NCI-H1930 (cell line): ENCODE results near the gene VPS54.
"Not testable (repeated sequence)": the region's sequence is repeated elsewhere in the genome, so short reads cannot be mapped to it uniquely, and the experiment has no call there.

Experiments
- DNase-seq, 2 experiments: peaks; one replicate each; lab custom pipeline; 2025; lab: John Stamatoyannopoulos, UW

VPS54 gene

DNA sequence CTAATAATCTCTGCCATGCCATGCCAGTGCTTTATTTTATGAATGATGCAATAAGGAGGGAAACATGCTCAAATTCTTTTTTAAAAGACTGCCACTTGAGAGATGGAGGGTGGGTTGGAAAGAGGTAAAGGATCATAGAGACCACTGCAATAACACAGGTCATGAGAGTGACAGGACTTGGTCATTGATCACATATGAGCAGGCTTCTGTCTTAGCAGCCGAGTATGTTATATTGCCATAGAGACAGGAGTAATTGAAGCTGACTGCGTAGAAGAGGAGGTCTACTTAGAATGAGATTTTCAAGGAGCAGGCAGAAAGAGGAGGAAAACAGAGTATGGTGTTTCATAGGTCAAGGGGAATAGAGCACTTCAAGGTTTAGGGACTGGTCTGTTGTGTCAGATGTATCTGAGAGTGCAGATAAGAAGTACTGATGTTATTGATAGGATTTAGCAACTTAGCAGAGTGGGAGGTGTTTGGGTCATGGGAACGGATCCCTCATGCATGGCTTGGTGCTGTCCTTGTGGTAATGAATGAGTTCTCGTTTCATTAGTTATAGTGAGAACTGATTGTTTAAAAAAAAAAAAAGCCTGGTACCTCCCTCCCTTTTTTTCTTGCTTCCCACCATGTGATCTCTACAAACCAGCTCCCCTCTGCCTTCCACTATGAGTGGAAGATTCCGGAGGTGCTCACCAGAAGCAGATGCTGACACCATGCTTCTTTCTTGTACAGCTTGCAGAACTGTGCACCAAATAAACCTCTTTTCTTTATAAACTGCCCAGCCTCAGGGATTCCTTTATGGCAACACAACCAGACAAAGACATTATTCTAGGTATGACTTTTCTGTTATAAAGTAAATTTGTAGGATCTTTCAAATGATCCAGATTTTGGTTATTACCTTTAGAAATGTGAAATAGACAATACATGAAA is 144.8 kb downstream of the VPS54 start:
- DNase-seq = no peak

DNA sequence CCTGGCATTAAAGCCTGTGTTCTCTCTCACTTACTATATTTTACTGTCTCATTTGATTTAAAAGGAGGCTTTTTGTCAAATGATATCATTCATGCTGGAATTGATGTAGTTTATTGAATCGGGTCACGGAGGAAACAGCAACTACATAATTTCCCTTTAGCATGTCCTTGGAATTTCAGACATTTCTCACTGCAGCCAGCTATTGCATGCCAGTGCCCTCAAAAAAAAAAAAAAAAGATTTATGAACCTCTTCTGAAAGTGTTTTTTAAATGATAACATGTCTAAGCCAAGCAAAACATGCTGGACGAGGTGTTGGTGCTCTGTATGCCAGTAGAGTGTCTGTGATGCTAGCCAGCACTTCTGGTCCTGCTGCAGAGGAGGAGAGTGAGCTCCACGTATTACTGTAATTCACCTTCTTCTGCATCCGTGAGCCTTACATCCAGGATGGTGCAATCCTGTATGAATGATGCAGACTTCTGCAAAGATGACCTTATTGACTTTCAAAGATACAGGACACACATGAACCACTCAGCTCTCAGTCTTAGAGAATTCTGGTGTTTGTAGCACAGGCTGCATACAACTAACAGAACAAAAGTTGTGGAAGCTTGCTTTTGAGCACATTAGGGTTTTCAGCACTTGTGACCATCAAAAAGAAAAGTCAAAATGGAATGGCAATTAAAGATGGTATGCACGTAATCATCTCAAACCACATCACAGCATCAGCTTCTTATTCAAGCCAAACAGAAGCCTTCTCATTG is 146.5 kb downstream of the VPS54 start:
- DNase-seq = no peak

GRCh38 chr2:63871864-63872263 is 147.4 kb downstream of the VPS54 start:
- no peak for DNase-seq

DNA sequence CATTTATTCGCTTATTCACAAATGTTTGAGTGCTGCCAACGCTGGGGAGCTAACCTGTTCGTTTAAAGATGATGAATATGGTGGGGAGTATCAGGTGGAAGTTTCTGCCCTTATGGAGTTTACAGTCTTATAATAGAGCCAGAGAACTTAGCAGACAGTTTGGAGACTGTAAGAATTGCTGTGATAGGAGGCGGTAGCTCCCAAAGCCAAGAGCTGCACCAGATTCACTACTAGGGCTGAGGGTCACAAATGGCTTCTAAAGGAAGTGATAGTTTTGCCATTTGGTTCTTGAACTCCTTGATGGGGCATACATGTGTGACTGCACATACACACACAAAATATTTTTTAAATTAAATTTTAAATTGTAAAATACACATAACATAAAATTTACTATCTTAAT is 148.5 kb downstream of the VPS54 start:
- no peak for DNase-seq

DNA sequence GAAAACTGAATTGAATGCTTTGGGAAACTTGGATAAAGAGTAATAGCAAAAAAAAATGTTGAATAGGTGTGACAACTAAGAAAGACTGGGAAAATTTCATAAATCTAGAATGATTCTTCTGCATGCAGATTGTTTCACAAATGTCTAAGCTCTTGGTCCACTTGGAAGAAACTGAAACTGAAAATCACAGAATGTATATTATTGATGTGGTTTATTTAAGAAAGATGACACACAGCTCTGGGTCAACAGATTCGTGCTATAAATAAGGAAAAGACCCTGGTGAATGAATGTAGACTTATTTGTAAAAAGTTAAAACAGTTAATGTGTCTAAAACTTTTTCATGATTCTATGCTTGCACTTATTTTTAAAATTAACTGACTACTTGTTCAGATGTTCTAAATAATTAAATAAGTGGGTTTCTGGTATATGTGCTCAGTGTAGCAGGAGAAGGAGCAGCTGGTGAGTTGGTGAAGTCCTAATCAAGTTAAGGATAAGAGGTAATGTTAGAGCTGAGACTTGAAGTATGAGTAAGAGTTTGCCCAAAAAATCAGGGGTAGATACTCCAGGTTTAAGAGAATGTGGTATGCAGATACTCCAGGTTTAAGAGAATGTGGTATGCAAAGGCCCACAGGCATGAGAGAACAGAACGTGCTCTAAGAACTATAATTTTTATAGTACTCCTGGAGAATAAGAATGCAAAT is 153.1 kb downstream of the VPS54 start:
- no peak for DNase-seq

DNA sequence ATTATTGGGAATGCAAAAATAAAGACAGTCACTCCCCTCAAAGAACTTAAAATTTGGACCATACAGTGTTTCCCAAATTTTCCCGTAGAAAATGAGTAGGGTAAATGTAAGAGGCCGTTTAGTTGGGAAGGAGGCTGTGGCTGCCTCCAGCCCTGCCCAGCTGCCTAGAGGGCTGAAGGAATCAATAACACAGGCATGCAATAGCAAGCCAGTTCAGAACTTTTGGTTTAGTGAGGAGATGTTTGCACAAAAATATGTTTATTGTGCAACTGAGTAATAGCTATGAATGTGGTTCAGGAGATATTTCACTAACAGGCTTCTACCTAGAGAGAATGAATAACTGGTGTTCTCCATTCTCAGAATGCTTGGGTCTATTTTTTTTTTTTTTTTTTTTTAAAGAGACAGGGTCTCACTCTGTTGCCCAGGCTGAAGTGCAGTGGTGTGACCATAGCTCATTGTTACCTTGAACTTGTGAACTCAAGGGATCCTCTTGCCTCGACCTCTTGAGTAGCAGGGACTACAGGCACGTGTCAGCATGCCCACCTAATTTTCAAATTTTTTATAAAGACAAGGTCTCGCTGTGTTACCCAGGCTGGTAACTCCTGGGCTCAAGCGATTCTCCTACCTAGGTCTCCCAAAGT is 153.9 kb downstream of the VPS54 start:
- no peak for DNase-seq

DNA sequence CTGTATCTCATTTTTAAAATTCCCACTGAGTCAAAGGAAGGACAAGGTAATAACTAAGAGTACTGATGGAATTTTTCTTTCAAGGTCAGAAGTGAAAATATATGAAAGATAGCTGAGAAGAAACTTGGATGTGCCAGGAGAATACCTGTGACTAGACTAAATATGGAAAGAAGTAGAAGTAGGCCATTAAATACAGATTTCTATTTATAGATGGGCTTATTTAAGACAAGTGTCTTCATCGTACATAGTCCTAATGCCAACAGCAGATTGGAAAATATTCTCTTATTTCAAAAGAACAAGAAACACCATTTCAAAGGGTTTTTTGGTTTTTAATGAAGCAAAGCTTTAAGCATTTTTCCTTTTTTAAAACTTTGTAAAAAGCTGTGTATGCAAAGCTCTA is 155.5 kb downstream of the VPS54 start:
- DNase-seq = no peak

- DNase-seq = no peak
Observed at GRCh38 chr2:63862806-63863205, 156.4 kb downstream of the VPS54 start.

DNA sequence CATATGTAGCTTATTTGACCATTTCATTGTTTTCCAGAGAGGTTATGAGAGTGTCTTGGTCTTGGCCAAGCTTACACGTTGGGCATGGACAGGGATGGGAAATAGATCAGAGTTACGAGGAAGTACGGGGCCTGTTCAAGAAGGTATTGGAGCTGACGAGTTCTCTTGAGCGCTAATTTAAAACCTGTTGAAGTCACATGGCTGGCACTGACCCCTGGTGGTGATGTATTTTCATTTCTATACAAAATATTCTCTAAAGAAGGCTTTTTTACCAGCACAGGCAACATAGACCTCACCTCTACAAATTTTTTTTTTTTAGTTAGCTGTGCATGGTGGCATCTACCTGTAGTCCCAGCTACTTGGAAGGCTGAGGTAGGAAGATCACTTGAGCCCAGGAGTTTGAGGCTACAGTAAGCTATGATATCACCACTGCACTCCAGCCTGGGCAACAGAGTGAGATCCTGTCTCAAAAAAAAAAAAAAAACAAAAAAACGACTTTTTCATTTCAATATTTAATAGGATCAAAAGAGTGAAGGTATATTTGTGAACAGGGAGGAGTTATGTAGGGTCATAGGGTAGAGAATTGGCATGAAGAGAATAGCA is 157.9 kb downstream of the VPS54 start:
- DNase-seq = no peak

- DNase-seq = no peak
Observed at GRCh38 chr2:63858291-63858690, 160.9 kb downstream of the VPS54 start.

- DNase-seq = no peak
Observed at GRCh38 chr2:63856303-63856603, 163.0 kb downstream of the VPS54 start.

DNA sequence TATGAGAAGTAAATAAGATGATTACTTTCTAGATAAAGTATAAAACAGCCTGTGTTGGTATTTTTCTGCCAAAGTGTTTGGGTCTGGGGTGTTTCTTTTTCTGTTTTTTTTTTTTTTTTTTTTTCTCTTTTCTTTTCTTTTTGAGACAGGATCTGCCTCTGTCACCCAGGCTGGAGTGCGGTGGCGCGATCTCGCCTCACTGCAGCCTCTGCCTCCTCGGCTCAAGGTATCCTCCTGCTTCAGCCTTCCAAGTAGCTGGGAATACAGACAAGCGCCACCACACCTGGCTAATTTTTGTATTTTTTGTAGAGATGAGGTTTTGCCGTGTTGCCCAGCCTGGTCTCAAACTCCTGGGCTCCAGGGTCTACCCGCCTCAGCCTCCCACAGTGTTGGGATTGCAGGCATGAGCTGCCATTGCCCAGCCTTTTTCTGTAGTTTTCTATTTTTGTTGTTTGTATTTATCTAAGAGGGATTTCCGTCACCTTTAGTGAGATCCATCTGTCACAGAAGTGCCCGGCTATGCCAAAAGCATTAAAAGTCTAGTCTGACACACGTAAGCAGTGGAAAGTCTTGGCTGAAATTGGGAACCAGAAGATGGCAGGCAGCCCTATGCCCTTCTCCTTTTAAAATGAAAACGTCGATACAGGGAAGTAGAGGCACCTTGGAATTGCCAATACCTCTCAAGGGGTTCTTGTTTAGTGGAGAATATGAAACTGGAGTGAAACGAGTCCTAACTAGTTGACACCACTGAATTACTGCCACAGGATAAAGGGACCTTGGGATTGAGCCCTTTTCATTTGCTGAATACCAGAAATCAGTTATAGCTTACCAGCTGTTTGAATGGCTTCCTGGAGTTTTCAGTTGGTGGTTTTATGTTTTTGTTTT is 163.6 kb downstream of the VPS54 start:
- no peak for DNase-seq

DNA sequence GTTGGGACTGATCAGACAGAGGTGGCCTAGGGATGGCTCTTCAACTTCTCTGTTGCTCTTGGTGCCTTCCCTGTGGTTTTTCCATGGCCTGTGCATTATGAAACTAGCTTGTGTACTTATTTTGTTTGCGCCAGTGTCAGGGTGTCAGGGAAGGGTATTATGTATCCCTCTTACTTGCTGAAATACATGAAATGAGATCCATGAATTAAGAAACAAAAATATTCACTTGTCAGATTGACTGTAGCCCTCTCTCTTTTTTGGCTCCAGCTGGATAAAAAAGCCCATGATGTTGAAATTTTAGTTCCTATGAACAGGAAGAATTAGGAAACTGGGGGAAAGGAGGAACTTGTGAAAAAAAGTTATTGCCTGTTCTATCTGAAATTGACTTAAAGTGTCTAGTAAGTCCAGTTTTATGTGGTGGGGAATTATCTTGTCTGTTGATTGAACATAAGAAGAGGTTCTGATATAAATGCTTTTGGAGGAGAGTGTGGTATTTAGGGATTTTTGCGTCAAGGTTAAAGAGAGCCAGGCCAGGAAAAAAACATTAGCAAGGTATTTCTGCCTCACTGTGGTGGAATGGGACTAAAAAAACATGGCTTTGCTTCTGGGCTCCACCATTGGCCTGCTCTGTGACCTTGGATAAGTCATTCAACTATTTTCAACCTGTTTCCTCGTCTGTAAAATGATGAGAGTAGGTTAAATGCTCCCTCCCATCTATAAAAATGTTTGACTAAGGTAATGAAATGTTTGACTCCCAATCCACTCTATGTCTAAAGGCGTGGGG is 165.5 kb downstream of the VPS54 start:
- no peak for DNase-seq

DNA sequence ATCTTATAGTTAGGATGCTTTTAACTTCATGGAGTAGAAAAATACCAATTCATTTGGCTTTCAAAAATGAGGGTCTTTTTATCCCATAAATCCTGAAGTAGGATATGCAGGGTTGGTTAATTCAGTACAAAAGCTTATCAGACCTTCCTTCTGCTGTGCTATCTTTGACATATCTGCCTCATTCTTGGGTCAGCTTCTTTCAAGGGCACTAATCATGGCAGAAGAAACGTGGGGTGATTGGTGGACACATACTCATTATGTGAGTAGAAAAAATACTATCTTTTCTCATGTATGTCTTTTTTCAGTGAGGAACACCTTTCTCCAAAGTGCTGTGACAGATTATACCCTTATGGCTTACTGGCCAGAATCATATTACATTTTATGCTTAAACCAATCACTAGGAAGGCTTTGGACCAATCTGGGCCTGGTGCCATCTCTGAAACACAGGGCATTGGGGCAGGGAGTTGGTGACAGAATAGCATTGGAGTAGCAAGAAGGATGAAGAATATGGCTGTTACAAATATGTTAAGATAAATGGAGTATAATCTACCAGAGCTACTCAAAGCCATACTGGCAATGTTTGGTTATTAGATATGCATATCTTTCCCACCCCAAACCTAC is 167.4 kb downstream of the VPS54 start:
- DNase-seq = no peak

GRCh38 chr2:63850649-63851048 is 168.6 kb downstream of the VPS54 start:
- no peak for DNase-seq

DNA sequence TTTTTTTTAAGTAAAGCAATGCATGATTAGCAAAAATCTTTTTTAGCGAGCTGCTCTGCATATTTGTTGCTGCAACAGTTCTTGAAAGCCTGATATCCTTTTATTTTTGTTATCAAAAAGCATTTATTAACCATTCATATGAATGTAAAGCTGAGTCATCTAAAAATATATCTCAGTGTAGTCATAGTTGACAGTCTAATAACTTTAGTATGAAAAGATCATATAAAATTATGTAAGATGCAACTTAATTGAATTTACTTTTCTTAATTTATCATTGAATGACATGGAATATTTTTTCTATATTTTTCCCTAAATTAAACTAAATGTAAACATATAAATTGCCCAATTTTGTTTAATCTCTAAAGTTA is 169.0 kb downstream of the VPS54 start:
- no peak for DNase-seq

- DNase-seq = no peak
Observed at GRCh38 chr2:63849381-63850203, 169.6 kb downstream of the VPS54 start.

DNA sequence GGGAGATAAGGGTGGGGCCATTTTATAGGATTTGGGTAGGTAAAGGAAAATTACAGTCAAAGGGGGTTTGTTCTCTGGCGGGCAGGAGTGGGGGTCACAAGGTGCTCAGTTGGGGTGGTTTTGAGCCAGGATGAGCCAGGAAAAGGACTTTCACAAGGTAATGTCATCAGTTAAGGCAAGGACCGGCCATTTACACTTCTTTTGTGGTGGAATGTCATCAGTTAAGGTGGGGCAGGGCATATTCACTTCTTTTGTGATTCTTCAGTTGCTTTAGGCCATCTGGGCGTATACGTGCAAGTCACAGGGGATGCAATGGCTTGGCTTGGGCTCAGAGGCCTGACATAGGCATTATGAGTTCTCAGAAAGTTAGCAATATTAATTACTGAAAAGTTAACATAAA is 171.7 kb downstream of the VPS54 start:
- DNase-seq = not testable (repeated sequence)

- DNase-seq = no peak
Observed at GRCh38 chr2:63846487-63846886, 172.7 kb downstream of the VPS54 start.
